Choroid plexus epithelial cell (primary cell): ENCODE measurements around the gene WWOX.

Experiments
- DNase-seq: peaks from one replicate; pipeline ENCODE4 v3.0.0-alpha.2; 2010; ENCODE audit warnings: low read depth
- H3K4me3 ChIP-seq: 2 replicates; pipeline ENCODE4 v1.5.1; 2011; ENCODE audit warnings: low read depth, mild to moderate bottlenecking, control low read depth, low read length, moderate library complexity
- CTCF ChIP-seq: conservative IDR thresholded peaks from 2 replicates; pipeline ENCODE4 v1.5.1; 2011; ENCODE audit warnings: low read depth, mild to moderate bottlenecking, control low read depth, inconsistent platforms, low read length, moderate library complexity

Gene WWOX

GRCh38 chr16:78176435-78176834, 77.0 kb downstream of the WWOX start:
- H3K4me3 ChIP-seq = no peak overlapping the region
- no peak for DNase-seq
- no peak for TF ChIP-seq CTCF

GRCh38 chr16:78177218-78177617, 77.8 kb downstream of the WWOX start:
- DNase-seq = no peak
- no peak overlapping the region for H3K4me3 ChIP-seq
- TF ChIP-seq CTCF = no peak

GRCh38 chr16:78177987-78178386, 78.5 kb downstream of the WWOX start:
- no peak for TF ChIP-seq CTCF
- DNase-seq = peak; percentile 6
- no peak overlapping the region for H3K4me3 ChIP-seq

- no peak for TF ChIP-seq CTCF
- DNase-seq = no peak
- H3K4me3 ChIP-seq = no peak overlapping the region
These were observed 80.2 kb downstream of the WWOX start for GRCh38 chr16:78179666-78180065.

GRCh38 chr16:78180349-78180748, 80.9 kb downstream of the WWOX start:
- H3K4me3 ChIP-seq = no peak overlapping the region

GRCh38 chr16:78183437-78184237, 84.2 kb downstream of the WWOX start:
- DNase-seq = peak; percentile 8
- no peak overlapping the region for H3K4me3 ChIP-seq
- TF ChIP-seq CTCF = no peak

More at GRCh38 chr16:78180349-78180748, 80.9 kb downstream of the WWOX start:
- DNase-seq = no peak
- TF ChIP-seq CTCF = no peak
